ENCODE results near the gene SLC25A21.
"Not testable (repeated sequence)": the region's sequence is repeated elsewhere in the genome, so short reads cannot be mapped to it uniquely, and the experiment has no call there.

SLC25A21 gene

GRCh38 chr14:36751106-36751505 lies 421.3 kb downstream of the SLC25A21 start:
- no peak for DNase-seq

GRCh38 chr14:36750244-36750643 lies 422.2 kb downstream of the SLC25A21 start:
- DNase-seq = no peak

- no peak for DNase-seq
Observed at GRCh38 chr14:36748610-36749213, 423.7 kb downstream of the SLC25A21 start.

GRCh38 chr14:36747411-36748184 lies 424.8 kb downstream of the SLC25A21 start:
- peak; percentile 56 for DNase-seq

- no peak for DNase-seq
Observed at GRCh38 chr14:36746872-36747271, 425.5 kb downstream of the SLC25A21 start.

- no peak for DNase-seq
Observed at GRCh38 chr14:36741858-36742257, 430.5 kb downstream of the SLC25A21 start.

- no peak for DNase-seq
Observed at GRCh38 chr14:36738269-36738668, 434.1 kb downstream of the SLC25A21 start.

GRCh38 chr14:36726128-36726527 lies 446.3 kb downstream of the SLC25A21 start:
- no peak for DNase-seq

GRCh38 chr14:36724162-36724561 lies 448.2 kb downstream of the SLC25A21 start:
- DNase-seq = no peak

- DNase-seq = no peak
Observed at GRCh38 chr14:36723530-36723929, 448.9 kb downstream of the SLC25A21 start.

- DNase-seq = no peak
Observed at GRCh38 chr14:36721877-36722276, 450.5 kb downstream of the SLC25A21 start.

GRCh38 chr14:36720657-36721056 lies 451.7 kb downstream of the SLC25A21 start:
- no peak for DNase-seq

GRCh38 chr14:36719823-36720222 lies 452.6 kb downstream of the SLC25A21 start:
- no peak for DNase-seq

GRCh38 chr14:36718216-36718615 lies 454.2 kb downstream of the SLC25A21 start:
- no peak for DNase-seq

GRCh38 chr14:36717363-36717762 lies 455.0 kb downstream of the SLC25A21 start:
- no peak for DNase-seq

GRCh38 chr14:36716614-36717184 lies 455.7 kb downstream of the SLC25A21 start:
- DNase-seq = no peak

- no peak for DNase-seq
Observed at GRCh38 chr14:36713960-36714703, 458.3 kb downstream of the SLC25A21 start.

- no peak for DNase-seq
Observed at GRCh38 chr14:36707570-36707969, 464.8 kb downstream of the SLC25A21 start.

GRCh38 chr14:36702474-36702873 lies 469.9 kb downstream of the SLC25A21 start:
- DNase-seq = no peak

GRCh38 chr14:36701132-36701531 lies 471.3 kb downstream of the SLC25A21 start:
- no peak for DNase-seq

- no peak for DNase-seq
Observed at GRCh38 chr14:36700651-36701050, 471.8 kb downstream of the SLC25A21 start.

- not testable (repeated sequence) for DNase-seq
Observed at GRCh38 chr14:36699420-36699819, 473.0 kb downstream of the SLC25A21 start.

- DNase-seq = no peak
Observed at GRCh38 chr14:36690311-36691040, 481.9 kb downstream of the SLC25A21 start.
